Osteoblast (primary cell): ENCODE results near the gene SLC7A8. TPM values are rescaled to one million over a fixed set of nuclear protein-coding genes. Genes with fewer than 3 reads are reported as not detected.
A peak's percentile ranks its signal among the peaks of the same experiment; 100 is the strongest.

Source experiments
- DNase-seq: peaks from one replicate; pipeline ENCODE4 v3.0.0; 2011; ENCODE audit warnings: low spot score, mixed read lengths; ENCODE audit not compliant: insufficient read length; ENCODE audit errors: missing footprints
- H2AFZ ChIP-seq: 2 replicates; pipeline ENCODE4 v1.6.0; 2011; ENCODE audit warnings: mild to moderate bottlenecking, low read length
- H3K27ac ChIP-seq: 2 replicates; pipeline ENCODE4 v1.5.1; 2011; ENCODE audit warnings: mild to moderate bottlenecking, low read depth, low read length, moderate library complexity
- H3K27me3 ChIP-seq: 2 replicates; pipeline ENCODE4 v1.6.0; 2012; ENCODE audit warnings: mild to moderate bottlenecking, control low read depth, inconsistent platforms, low read length, moderate library complexity; ENCODE audit not compliant: insufficient read depth
- H3K36me3 ChIP-seq: 2 replicates; pipeline ENCODE4 v1.5.1; 2011; ENCODE audit warnings: mild to moderate bottlenecking, low read length, control low read depth, moderate library complexity; ENCODE audit not compliant: insufficient read depth
- H3K4me1 ChIP-seq: 2 replicates; pipeline ENCODE4 v1.5.1; 2011; ENCODE audit warnings: mild to moderate bottlenecking, low read length, control low read depth, moderate library complexity; ENCODE audit not compliant: insufficient read depth
- H3K4me2 ChIP-seq: 2 replicates; pipeline ENCODE4 v1.6.0; 2011; ENCODE audit warnings: mild to moderate bottlenecking, low read length; ENCODE audit not compliant: insufficient read depth
- H3K4me3 ChIP-seq: fragments of 200-600 bp; sonication (generic); 3 replicates; pipeline ENCODE4 v1.5.1; 2012; ENCODE audit warnings: mild to moderate bottlenecking, low read length, inconsistent platforms; ENCODE audit not compliant: insufficient read depth
- H3K79me2 ChIP-seq: 2 replicates; pipeline ENCODE4 v1.6.0; 2012; ENCODE audit warnings: mild to moderate bottlenecking, low read length, control low read depth, inconsistent platforms; ENCODE audit not compliant: insufficient read depth
- H3K9me3 ChIP-seq: 2 replicates; pipeline ENCODE4 v1.5.1; 2011; ENCODE audit warnings: low read depth, low read length, control low read depth
- H4K20me1 ChIP-seq: 2 replicates; pipeline ENCODE4 v1.6.0; 2012; ENCODE audit warnings: mild to moderate bottlenecking, low read length, control low read depth; ENCODE audit not compliant: insufficient read depth
- CTCF ChIP-seq: IDR thresholded peaks from 2 replicates; pipeline ENCODE4 v1.5.1; 2011; ENCODE audit warnings: mild to moderate bottlenecking, low read depth, low read length, moderate library complexity; ENCODE audit errors: extremely low read depth
- total RNA-seq: library from RNA; depleted of rRNA; stranded (reverse); fragments of >200 nt; gene quantifications from 2 replicates; pipeline ENCODE4 v1.2.3, GENCODE V29; 2012

SLC7A8 gene
- total RNA-seq, 1 donor, result 4.3 TPM

GRCh38 chr14:23117371-23118020 lies 66.0 kb downstream of the SLC7A8 start:
- Histone ChIP-seq H3K27ac (no peak overlapping the region), H3K4me1 (peaks cover 45% of the 10 kb centered on the region), H3K4me3 (no peak overlapping the region), H3K27me3 (no peaks in the 10 kb centered on the region), H3K4me2 (no peak overlapping the region), H3K9me3 (no peaks in the 10 kb centered on the region), H2AFZ (no peak overlapping the region), H3K36me3 (no peaks in the 10 kb centered on the region), H3K79me2 (no peaks in the 10 kb centered on the region), H4K20me1 (no peaks in the 10 kb centered on the region)
- DNase-seq, result no peak
- TF ChIP-seq CTCF, result no peak

- Histone ChIP-seq H4K20me1 (no peaks in the 10 kb centered on the region), H3K27me3 (no peaks in the 10 kb centered on the region), H3K27ac (peak overlapping the region; percentile 92), H3K36me3 (no peaks in the 10 kb centered on the region), H3K9me3 (no peaks in the 10 kb centered on the region), H2AFZ (no peak overlapping the region), H3K4me2 (no peak overlapping the region), H3K4me1 (peaks cover 34% of the 10 kb centered on the region), H3K79me2 (no peaks in the 10 kb centered on the region), H3K4me3 (no peak overlapping the region)
- DNase-seq, result no peak
- no peak for TF ChIP-seq CTCF
Measured at GRCh38 chr14:23115918-23116317, 67.5 kb downstream of the SLC7A8 start.

GRCh38 chr14:23115039-23115731 lies 68.3 kb downstream of the SLC7A8 start:
- Histone ChIP-seq H3K27ac (peak overlapping the region; percentile 92), H3K4me3 (peak overlapping the region; percentile 27), H3K36me3 (no peaks in the 10 kb centered on the region), H2AFZ (peak overlapping the region; percentile 17), H3K79me2 (no peaks in the 10 kb centered on the region), H3K4me2 (peak overlapping the region; percentile 66), H3K9me3 (no peaks in the 10 kb centered on the region), H3K27me3 (no peaks in the 10 kb centered on the region), H4K20me1 (no peaks in the 10 kb centered on the region), H3K4me1 (peaks cover 34% of the 10 kb centered on the region)
- peak; percentile 98 for DNase-seq
- no peak for TF ChIP-seq CTCF

- H3K27ac ChIP-seq, result peak overlapping the region; percentile 92
- no peaks in the 10 kb centered on the region for H3K9me3 ChIP-seq
- H3K27me3 ChIP-seq, result no peaks in the 10 kb centered on the region
- H2AFZ ChIP-seq, result no peak overlapping the region
- no peaks in the 10 kb centered on the region for H3K36me3 ChIP-seq
- no peaks in the 10 kb centered on the region for H4K20me1 ChIP-seq
- TF ChIP-seq CTCF, result no peak
- peak overlapping the region; percentile 36 for H3K4me3 ChIP-seq
- no peaks in the 10 kb centered on the region for H3K79me2 ChIP-seq
- no peak for DNase-seq
- peaks cover 34% of the 10 kb centered on the region for H3K4me1 ChIP-seq
- H3K4me2 ChIP-seq, result peak overlapping the region; percentile 66
Measured at GRCh38 chr14:23114669-23115038, 68.8 kb downstream of the SLC7A8 start.
